Astrocyte (in vitro differentiated cells and primary cell): Measurements from ENCODE around the gene SETD7. TPM values are rescaled to one million over a fixed set of nuclear protein-coding genes. Genes with fewer than 3 reads are reported as not detected.

Experiments used
- DNase-seq: peaks from one replicate; pipeline ENCODE4 v3.0.0-alpha.2; 2010; ENCODE audit warnings: low read depth
- FAIRE-seq: peaks from 2 replicates; lab custom pipeline; 2011; peaks lifted over from hg19 to GRCh38; lab: Jason Lieb, UNC
- H2AFZ ChIP-seq: 2 replicates; pipeline ENCODE4 v1.6.0; 2012; ENCODE audit warnings: low read depth, low read length, inconsistent platforms
- H3K27ac ChIP-seq: 2 replicates; pipeline ENCODE4 v1.5.1; 2011; ENCODE audit warnings: low read depth, low read length, inconsistent platforms
- H3K27me3 ChIP-seq: 2 replicates; pipeline ENCODE4 v1.6.0; 2011; ENCODE audit warnings: low read length, inconsistent platforms; ENCODE audit not compliant: insufficient read depth
- H3K36me3 ChIP-seq: 2 replicates; pipeline ENCODE4 v1.5.1; 2011; ENCODE audit warnings: low read length, inconsistent platforms; ENCODE audit not compliant: insufficient read depth
- H3K4me1 ChIP-seq: 2 replicates; pipeline ENCODE4 v1.5.1; 2011; ENCODE audit warnings: low read length, inconsistent platforms; ENCODE audit not compliant: insufficient read depth
- H3K4me2 ChIP-seq: 2 replicates; pipeline ENCODE4 v1.6.0; 2012; ENCODE audit warnings: low read length, inconsistent platforms
- H3K4me3 ChIP-seq: 2 replicates; pipeline ENCODE4 v1.5.1; 2011; ENCODE audit warnings: low read depth, mild to moderate bottlenecking, low read length, inconsistent platforms; ENCODE audit not compliant: insufficient read depth
- H3K79me2 ChIP-seq: 2 replicates; pipeline ENCODE4 v1.6.0; 2012; ENCODE audit warnings: mild to moderate bottlenecking, low read length, inconsistent platforms; ENCODE audit not compliant: insufficient read depth
- H3K9ac ChIP-seq: 2 replicates; pipeline ENCODE4 v1.6.0; 2012; ENCODE audit warnings: mild to moderate bottlenecking, low read length, inconsistent platforms
- H3K9me3 ChIP-seq: 2 replicates; pipeline ENCODE4 v1.5.1; 2012; ENCODE audit warnings: low read depth, mild to moderate bottlenecking, low read length, inconsistent platforms; ENCODE audit not compliant: insufficient read depth
- H4K20me1 ChIP-seq: 2 replicates; pipeline ENCODE4 v1.6.0; 2012; ENCODE audit warnings: low read length, inconsistent platforms; ENCODE audit not compliant: insufficient read depth
- H3K27ac Mint-ChIP-seq: one replicate; pipeline ENCODE4 v1.8.0; 2021; ENCODE audit warnings: mild to moderate bottlenecking, mixed read lengths; ENCODE audit not compliant: unreplicated experiment
- H3K27me3 Mint-ChIP-seq: one replicate; pipeline ENCODE4 v1.8.0; 2021; ENCODE audit warnings: low read depth, mixed read lengths; ENCODE audit not compliant: unreplicated experiment
- H3K36me3 Mint-ChIP-seq: one replicate; pipeline ENCODE4 v1.8.0; 2021; ENCODE audit warnings: low read depth, mixed read lengths; ENCODE audit not compliant: unreplicated experiment
- H3K4me1 Mint-ChIP-seq: one replicate; pipeline ENCODE4 v1.8.0; 2021; ENCODE audit warnings: low read depth, mixed read lengths; ENCODE audit not compliant: unreplicated experiment
- H3K4me3 Mint-ChIP-seq: one replicate; pipeline ENCODE4 v1.8.0; 2021; ENCODE audit warnings: mild to moderate bottlenecking, moderate library complexity, mixed read lengths; ENCODE audit not compliant: unreplicated experiment
- H3K9me3 Mint-ChIP-seq: one replicate; pipeline ENCODE4 v1.8.0; 2021; ENCODE audit warnings: mild to moderate bottlenecking, mixed read lengths; ENCODE audit not compliant: unreplicated experiment
- EZH2 ChIP-seq: IDR thresholded peaks from 2 replicates; pipeline ENCODE4 v1.6.1; 2012; ENCODE audit warnings: mild to moderate bottlenecking, low read length, inconsistent platforms; ENCODE audit not compliant: insufficient read depth
- total RNA-seq: library from RNA; stranded (reverse); gene quantifications from 2 replicates; pipeline ENCODE4 v1.2.1, GENCODE V29; 2021
- TF ChIP-seq, protein P1 (sequence below): IDR thresholded peaks from 2 replicates; pipeline ENCODE4 v1.5.1; 2011; ENCODE audit warnings: low read depth, mild to moderate bottlenecking, inconsistent platforms, low read length, moderate library complexity; ENCODE audit not compliant: insufficient read depth

The SETD7 gene
- total RNA-seq, 1 donor from 2014 or later: 55.0 TPM

DNA sequence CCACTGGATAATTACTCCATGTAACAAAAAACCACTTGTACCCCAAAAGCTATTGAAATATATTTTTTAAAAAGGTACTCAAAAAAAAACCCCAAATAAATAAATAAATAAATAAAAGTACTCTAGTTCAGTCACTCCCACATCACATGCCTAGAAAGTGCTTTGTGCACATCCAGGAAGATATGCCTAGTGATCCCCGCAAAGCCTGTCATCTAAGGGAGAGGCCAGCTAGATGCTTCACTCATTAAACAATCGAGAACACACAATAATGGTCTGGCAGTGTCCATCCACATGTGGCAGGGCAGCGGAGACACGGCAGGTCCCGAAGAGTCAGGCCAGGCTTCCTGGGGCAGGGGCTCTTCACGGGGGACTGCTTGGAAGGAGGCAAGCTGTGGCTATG, 54.5 kb downstream of the SETD7 start:
- Histone ChIP-seq H3K4me2 (no peak overlapping the region), H3K27me3 (no peaks in the 10 kb centered on the region), H3K9me3 (no peaks in the 10 kb centered on the region), H3K4me1 (no peaks in the 10 kb centered on the region), H3K4me3 (no peak overlapping the region), H3K36me3 (no peaks in the 10 kb centered on the region), H3K27ac (no peak overlapping the region), H3K79me2 (no peaks in the 10 kb centered on the region), H4K20me1 (no peaks in the 10 kb centered on the region), H3K9ac (no peak overlapping the region), H2AFZ (no peak overlapping the region)
- TF ChIP-seq, protein P1, sequence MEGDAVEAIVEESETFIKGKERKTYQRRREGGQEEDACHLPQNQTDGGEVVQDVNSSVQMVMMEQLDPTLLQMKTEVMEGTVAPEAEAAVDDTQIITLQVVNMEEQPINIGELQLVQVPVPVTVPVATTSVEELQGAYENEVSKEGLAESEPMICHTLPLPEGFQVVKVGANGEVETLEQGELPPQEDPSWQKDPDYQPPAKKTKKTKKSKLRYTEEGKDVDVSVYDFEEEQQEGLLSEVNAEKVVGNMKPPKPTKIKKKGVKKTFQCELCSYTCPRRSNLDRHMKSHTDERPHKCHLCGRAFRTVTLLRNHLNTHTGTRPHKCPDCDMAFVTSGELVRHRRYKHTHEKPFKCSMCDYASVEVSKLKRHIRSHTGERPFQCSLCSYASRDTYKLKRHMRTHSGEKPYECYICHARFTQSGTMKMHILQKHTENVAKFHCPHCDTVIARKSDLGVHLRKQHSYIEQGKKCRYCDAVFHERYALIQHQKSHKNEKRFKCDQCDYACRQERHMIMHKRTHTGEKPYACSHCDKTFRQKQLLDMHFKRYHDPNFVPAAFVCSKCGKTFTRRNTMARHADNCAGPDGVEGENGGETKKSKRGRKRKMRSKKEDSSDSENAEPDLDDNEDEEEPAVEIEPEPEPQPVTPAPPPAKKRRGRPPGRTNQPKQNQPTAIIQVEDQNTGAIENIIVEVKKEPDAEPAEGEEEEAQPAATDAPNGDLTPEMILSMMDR: no peak
- TF ChIP-seq EZH2: no peak
- Mint-ChIP-seq H3K27ac (no peak overlapping the region), H3K27me3 (no peaks in the 10 kb centered on the region), H3K9me3 (no peaks in the 10 kb centered on the region), H3K4me1 (peaks cover 8% of the 10 kb centered on the region), H3K4me3 (no peak overlapping the region), H3K36me3 (peaks cover 7% of the 10 kb centered on the region)
- DNase-seq (no peak), FAIRE-seq (no peak)

DNA sequence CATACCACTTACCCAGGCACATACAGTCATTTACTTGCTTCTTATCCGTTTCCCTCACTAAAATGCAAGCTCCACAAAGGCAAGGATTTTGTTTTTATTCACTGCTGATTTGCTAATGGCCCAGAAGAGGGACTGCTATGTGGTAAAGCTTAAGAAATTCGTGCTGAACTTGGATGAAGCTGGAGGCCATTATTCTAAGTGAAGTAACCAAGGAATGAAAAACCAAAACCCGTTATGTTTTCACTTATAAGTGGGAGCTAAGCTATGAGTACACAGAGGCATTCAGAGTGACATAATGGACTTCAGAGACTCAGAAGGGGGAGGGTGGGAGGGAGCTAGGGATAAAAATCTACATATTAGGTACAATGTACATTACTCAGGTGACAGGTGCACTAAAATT, 54.9 kb downstream of the SETD7 start:
- H3K27me3 ChIP-seq: no peaks in the 10 kb centered on the region
- Mint-ChIP-seq H3K27me3 (no peaks in the 10 kb centered on the region), H3K27ac (no peak overlapping the region), H3K9me3 (no peaks in the 10 kb centered on the region), H3K4me3 (no peak overlapping the region), H3K36me3 (peaks cover 7% of the 10 kb centered on the region), H3K4me1 (peaks cover 8% of the 10 kb centered on the region)
- H3K4me3 ChIP-seq: no peak overlapping the region
- DNase-seq: no peak
- H3K4me2 ChIP-seq: no peak overlapping the region
- H3K36me3 ChIP-seq: no peaks in the 10 kb centered on the region
- no peak for TF ChIP-seq EZH2
- TF ChIP-seq, protein P1: no peak
- H3K27ac ChIP-seq: no peak overlapping the region
- H4K20me1 ChIP-seq: no peaks in the 10 kb centered on the region
- no peak for FAIRE-seq
- H3K4me1 ChIP-seq: no peaks in the 10 kb centered on the region
- H3K79me2 ChIP-seq: no peaks in the 10 kb centered on the region
- no peak overlapping the region for H2AFZ ChIP-seq
- no peaks in the 10 kb centered on the region for H3K9me3 ChIP-seq
- no peak overlapping the region for H3K9ac ChIP-seq

DNA sequence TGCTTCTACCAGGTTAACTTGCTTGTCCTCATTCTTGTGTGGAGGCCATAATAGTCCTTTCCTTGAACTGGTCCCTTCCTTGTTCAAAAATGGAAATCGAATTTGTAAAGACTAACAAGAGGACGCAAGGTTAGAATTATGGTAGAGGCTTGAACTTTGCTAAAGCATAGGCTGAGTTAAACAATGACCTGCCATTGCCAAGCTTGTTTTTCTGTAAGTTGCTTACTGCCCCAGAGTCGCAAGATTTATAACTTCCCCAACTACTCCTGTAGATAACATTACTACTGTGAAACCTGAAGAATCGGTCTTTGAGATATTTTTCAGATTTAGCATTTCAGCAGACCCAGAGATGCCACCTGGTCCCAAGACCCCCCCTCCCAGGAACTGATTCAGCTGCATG, 56.8 kb downstream of the SETD7 start:
- Histone ChIP-seq H3K79me2 (no peaks in the 10 kb centered on the region), H2AFZ (no peak overlapping the region), H3K4me3 (no peak overlapping the region), H3K27me3 (no peaks in the 10 kb centered on the region), H3K9me3 (no peaks in the 10 kb centered on the region), H3K4me2 (no peak overlapping the region), H3K9ac (no peak overlapping the region), H3K36me3 (no peaks in the 10 kb centered on the region), H3K27ac (no peak overlapping the region), H4K20me1 (no peaks in the 10 kb centered on the region), H3K4me1 (no peaks in the 10 kb centered on the region)
- H3K27ac Mint-ChIP-seq: no peak overlapping the region
- H3K4me1 Mint-ChIP-seq: peaks cover 8% of the 10 kb centered on the region
- H3K4me3 Mint-ChIP-seq: no peak overlapping the region
- DNase-seq (no peak), FAIRE-seq (no peak)
- H3K36me3 Mint-ChIP-seq: peaks cover 5% of the 10 kb centered on the region
- H3K9me3 Mint-ChIP-seq: no peaks in the 10 kb centered on the region
- H3K27me3 Mint-ChIP-seq: no peaks in the 10 kb centered on the region
- TF ChIP-seq EZH2: no peak
- TF ChIP-seq, protein P1: no peak
